DMS 273 (cell line): Measurements from ENCODE around the gene EIF4A3.
A peak's percentile ranks its signal among the peaks of the same experiment; 100 is the strongest.

Source experiments
- DNase-seq: peaks from one replicate; lab custom pipeline; 2025; ENCODE audit not compliant: unreplicated experiment; lab: John Stamatoyannopoulos, UW

EIF4A3 gene

DNA sequence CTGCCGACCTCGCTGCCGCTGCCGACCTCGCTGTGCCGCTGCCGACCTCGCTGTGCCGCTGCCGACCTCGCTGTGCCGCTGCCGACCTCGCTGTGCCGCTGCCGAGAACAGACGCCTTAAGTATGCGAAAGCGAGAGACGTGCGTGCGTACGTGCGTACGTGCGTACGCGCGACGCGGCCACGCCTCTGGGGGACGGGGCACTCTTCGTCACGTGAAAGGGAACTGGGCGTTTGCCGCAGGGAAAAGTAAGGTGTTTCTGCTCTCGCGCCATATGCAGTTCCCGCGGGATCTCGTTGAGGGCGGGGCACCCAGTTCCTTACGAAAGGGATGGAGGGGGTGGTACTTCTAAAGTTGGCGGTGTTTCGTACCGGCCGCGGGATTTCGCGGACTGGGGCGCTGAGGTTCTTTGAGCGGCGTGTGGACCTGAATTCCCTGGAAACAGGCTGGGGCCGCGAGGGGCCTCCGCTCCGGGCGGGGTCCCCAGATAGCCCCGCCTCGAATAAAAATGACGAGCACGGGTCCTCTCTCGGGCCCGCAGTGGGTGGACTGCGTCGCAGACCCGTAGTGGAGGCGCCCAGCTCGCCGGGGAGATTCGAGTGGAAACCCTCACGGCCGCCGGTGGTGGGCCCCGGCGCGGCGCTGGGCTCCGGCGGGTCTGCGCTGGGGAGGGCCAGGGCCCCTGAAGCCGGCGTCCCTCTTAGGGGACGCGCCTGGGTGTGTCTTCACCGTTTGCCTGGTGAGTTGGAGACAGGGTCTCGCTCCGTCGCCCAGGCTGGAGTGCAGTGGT is at the start of gene EIF4A3:
Gene EIF4A3 (minus strand): TSS at position 94 of the 788 bp plus-strand sequence. CDS start 167 bp downstream, outside the sequence.
- DNase-seq = peak; percentile 100

DNA sequence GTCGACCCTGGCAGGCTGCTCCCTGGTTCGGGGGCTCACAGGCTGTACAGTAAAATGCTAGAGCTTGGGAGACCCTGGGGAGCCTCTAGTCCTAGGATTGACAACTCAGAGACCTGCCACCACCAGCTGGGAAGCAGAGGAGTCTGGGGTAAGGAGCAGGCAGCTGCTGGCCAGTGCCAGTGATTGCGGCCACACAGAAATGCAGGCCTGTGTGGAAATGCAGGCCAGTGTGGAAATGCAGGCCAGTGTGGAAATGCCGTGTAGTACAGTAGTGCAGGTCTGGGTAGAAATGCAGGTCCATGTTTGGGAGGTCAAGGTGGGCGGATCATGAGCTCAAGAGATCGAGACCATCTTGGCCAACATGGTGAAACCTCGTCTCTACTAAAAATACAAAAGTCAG is 49.7 kb upstream of the EIF4A3 start:
- DNase-seq = no peak

DNA sequence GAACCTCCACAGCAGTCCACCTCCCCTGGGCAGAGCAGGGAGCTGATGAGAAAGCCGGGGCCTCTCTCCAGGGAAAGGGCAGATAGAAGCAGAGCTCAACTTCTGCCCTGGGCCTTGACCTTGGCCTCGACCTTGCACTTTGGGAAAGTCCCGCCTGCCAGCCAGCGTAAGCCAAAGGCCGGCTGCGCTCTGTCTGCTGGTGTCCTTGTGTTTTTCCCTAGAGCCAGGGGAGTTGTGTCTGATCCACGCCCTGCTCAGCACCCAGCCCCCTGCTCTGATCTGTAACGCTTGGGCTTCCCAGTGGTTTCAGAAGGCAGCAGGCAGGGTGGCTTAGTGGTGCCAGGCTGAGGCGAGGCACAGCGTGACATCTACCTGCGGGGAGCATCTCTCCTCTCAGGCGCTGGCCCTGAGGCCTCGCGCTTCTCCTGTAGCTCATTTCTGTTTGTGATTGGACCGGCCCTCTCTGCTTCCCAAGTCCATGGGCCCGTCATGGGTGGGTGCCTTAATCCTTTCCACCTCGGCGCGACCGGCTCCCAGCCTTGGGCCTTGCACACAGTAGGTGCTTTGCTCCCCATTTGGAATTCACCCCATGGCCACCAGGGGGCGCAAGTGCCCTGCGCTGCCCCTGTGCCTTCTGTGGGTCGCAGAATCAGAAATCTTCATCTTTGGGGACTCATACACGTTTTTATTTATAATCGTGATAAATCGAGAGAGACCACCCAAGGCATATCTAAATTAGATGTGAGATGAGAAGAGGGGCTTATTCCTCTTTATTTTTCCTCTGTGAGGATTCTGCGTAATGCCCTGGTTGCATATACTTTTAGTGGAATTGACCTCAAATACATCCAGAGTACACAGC is 49.0 kb upstream of the EIF4A3 start:
- peak; percentile 40 for DNase-seq

DNA sequence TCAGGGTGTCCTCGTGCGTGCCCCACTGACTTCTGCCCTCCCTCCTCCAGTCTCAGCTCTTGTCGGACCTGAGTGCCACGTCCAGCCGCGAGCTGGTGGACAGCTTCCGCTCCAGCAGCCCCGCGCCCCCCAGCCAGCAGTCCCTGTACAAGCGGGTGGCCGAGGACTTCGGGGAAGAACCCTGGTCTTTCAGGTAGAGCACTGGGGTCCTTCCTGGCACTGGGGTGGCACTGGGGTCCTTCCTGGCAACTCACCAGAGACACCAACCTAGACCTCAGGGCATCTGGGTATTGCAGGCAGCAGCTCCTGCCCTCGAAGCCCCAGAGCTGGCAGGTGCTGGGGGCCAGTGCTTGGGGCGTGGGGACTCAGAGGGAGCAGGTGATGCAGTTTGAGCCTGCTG is 48.2 kb upstream of the EIF4A3 start:
- no peak for DNase-seq

DNA sequence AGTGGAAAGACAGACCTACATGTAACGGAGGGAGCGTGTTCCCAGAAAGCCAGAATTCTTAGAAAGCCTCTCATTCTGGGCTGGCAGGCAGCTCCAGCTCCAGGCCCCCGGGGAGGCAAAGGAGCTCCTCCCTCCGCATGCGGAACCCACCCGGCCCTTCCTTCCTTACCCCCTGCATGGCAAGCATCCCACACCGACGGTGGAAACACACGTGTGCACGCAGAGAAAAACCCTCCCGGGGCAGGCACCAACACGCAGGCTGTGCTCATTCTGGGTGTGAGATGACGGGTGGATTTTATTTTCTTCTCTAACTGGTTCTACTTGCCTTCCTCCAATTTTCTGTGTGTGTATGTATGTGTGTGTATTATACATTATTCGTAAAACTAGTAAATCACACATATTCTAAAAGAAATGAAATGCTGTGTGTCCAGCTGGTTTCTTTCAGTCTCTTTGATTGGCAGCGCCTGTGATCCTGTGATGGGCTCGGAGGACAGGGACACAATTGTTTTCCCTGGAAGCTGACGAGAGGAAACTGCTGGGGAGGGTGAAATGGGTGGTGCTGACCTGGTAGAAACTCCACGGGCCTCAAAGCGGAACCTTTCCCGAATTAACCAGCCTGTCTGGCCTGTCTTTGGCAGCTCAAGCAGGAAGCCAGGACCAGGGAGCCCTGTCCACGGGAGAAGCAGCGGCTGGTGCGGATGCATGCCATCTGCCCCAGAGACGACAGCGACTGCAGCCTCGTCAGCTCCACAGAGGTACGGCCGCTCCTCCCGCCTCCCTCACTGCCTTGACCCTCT is 45.1 kb upstream of the EIF4A3 start:
- DNase-seq = no peak

DNA sequence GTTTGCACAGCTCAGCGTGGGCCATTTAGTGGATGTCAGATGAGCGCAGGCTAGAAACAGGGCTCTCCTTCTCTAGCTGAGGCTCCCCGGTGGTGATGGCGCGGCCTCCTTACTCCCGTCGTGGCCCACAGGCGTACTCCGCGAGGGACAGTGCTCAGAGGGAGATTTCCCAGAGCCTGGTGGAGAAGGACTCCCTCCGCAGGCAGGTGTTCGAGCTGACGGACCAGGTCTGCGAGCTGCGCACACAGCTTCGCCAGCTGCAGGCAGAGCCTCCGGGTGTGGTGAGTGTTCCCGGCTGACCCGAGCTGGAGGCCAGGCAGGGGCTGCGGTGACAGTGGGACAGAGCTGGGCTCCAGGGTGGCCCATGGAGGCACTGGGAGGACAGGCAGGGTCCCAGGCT is 44.3 kb upstream of the EIF4A3 start:
- DNase-seq = no peak

DNA sequence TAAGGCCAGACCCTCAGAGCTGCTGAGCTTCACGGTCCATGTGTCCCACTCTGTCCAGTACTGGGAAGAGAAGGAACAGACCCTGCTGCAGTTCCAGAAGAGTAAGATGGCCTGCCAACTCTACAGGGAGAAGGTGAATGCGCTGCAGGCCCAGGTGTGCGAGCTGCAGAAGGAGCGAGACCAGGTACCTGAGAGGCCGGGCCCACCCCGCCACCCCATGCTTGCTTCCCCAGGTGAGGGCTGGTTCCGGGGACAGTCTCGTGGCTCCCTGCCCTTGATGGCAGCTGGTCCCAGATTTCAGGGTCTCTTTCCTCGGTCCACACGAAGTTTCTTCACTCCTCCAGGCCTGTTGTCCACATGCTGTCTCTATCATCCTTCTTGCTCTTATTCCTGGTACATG is 43.8 kb upstream of the EIF4A3 start:
- DNase-seq = no peak

DNA sequence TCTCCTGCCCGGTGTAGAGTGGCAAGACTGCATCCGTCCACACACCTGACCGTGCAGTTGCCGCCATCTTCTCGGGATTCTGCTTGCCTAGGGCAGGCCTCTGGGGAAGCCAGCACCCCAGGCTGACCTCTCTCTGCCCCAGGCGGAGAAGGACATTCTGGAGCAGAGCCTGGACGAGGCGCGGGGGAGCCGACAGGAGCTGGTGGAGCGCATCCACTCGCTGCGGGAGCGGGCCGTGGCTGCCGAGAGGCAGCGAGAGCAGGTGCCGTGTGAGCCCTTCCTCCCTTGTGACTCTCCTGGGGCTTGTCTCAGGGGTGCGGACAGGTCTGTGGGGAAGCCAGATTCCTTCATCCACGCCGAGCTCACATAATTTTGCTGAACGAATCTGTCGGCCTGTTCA is 42.7 kb upstream of the EIF4A3 start:
- no peak for DNase-seq

DNA sequence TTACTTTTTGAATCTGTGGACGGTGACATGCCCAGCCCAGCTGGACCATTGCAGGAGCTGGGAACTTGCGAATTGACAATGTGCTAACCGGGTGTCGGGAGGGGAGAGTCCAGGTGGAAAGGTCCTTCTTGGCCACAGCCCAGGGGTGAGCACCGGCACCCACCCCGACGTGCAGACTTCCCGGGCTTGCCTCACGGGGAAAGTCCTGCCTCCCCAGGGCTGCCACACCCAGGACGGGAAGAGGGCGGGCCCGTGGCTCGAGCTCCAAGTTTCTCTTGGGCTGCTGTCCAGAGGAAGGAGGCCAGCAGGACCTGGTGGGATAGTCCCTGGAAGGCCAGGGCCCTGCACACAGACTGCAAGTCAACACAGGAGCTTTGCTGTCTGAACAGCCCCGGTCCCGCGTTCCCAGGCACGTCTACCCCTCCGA is 40.6 kb upstream of the EIF4A3 start:
- DNase-seq = no peak

DNA sequence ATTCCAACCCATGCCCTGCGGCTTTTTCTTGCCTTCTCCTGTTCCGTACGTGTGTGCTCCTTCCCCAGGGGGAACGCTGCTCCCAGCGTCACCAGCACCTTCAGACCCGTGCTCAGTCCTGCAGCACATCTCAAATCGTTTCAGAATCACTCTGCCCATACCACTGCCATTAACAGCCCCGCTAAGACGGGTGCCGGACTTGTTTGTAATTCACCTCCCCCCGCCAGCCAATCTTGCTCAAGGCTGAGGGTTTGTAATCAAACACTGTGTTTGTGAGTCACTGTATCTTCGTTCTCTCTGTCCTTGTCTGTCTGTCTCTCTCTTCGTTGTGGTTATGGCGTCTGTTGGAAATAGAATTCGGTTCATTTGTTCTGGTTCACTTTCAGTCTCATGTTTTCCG is 40.2 kb upstream of the EIF4A3 start:
- no peak for DNase-seq

DNA sequence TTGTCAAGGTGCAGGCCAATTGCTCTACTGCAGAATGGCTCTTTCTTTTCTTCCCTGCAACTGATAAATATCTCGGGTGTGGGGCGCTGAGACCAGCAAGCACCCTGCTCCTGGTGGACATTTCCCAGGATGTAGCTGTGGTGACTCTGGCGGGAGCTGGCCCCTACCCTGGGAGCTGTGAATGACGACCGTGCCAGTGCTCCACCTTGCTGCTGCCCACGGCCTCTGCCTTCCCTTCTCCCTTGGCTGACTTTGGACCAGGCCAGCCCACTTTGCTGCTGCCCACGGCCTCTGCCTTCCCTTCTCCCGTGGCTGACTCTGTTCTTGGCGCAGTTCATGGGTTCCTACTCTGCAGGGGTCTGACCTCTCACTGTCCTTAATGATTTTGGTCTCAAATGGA is 39.0 kb upstream of the EIF4A3 start:
- DNase-seq = no peak

DNA sequence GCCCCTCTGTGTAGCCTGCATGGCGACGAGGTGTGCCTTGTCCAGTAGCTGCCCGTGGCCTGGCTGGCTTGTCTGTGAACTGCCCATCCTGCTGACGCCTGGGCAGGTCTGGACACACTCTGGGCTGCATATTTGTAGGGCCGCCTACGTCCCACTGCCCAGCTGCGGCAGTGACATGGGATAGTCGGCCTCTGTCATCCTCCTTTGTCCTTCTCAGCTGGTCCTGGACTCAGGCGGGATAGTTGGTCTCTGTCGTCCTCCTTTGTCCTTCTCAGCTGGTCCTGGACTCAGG is 37.4 kb upstream of the EIF4A3 start:
- DNase-seq = no peak

DNA sequence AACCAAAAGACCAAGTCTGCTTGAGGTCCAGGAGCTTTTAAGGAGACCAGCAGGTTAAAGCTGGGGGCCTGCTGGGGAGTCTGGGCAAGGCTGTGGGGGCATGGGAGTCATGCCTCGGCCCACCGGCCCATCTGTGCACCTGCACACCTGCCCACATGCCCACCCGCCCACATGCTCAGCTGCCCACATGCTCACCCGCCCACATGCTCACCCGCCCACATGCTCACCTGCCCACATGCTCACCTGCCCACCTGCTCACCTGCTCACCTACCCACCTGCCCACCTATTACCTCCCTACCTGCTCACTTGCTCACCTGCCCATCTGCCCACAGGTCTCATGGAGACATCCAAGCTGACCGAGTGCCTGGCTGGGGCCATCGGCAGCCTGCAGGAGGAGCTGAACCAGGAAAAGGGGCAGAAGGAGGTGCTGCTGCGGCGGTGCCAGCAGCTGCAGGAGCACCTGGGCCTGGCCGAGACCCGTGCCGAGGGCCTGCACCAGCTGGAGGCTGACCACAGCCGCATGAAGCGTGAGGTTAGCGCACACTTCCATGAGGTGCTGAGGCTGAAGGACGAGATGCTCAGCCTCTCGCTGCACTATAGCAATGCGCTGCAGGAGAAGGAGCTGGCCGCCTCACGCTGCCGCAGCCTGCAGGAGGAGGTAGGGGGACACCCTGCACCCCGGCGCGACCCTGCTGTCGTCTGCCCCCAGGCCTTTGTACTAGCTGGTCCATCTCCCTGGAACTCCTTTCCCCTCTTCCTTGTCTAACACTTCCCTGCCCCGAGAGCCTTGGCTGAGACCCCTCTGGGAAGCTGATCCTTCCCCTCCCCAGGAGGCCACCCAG is 36.9 kb upstream of the EIF4A3 start:
- no peak for DNase-seq

DNA sequence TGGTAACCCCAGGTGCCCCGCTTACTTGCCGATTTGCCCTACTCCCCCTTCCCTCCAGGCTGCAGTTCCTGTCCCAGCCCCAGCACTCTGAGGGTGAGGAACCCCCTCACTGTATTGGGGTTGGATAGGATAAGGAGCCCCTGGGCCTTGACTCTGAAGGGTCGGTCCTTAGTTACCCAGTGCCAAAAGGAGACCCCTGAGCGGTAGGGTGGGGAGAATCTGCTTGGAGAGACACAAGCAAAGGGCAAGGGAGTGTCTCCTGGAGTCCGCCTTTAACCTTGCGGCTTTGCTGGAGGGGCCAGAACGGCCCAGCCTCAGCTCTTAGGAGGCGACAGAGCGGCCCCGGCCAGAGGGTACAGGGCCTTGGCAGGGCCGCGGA is 35.9 kb upstream of the EIF4A3 start:
- DNase-seq = no peak

DNA sequence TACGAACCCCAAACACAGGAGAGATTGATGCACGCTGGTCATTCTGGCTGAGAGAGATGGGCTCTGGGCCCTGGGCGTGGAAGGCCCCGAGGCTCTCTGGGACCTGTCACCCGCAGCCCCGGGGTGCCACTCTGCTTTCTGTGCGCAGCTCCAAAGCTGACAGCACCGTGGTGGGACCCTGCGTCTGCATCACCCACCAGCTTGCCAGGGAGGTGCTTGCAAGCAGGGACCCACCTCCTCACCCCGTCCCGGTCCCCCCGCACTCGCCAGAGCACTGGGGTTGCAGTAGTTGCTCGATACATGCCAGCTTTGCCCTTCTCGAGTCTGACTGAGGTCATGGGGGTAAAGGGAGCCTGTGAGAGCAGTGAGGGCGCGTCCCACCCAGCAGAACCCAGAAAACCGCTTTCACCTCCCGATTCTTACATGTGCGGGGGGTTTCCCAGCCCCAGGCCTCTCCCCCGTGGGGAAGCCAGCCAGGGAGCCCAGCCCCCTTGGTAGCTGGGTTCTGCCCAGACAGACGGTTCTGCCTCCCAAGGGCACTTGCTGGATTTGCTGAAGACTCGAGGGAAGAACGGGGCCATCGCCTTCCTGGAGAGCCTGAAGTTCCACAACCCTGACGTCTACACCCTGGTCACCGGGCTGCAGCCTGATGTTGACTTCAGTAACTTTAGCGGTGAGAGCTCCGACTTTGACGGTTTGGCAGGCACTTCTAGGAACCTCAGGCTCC is 35.4 kb upstream of the EIF4A3 start:
- DNase-seq = no peak

DNA sequence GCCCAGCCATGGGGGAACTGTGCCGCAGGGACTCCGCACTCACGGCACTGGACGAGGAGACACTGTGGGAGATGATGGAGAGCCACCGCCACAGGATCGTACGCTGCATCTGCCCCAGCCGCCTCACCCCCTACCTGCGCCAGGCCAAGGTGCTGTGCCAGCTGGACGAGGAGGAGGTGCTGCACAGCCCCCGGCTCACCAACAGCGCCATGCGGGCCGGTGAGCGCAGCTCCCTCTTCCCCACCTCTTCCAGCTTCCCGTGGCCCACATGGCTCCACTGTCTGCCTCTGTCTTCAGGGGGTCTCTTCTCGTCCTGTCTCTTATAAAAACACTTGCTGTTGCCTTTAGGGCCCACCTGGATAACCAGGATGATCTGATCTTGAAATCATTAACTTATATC is 34.5 kb upstream of the EIF4A3 start:
- no peak for DNase-seq

DNA sequence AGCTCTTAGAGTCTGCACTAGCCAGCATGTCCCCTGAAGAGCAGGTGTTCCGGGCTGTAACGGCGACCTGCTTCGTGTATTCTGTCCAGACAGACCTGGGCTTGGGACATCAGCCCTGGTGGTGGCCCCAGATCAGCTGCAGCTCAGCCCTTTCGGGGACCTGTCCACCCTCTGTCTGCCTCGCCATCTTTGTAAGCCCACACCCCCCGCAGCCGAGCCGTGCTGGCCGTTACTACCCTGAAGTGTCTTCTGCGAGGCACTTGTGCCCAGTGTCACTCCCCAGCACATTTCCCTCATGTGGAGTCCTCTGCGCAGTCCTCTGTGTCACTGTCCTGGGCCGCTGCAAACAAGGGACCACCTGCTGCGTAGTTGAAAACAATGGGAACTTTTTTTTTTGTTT is 33.3 kb upstream of the EIF4A3 start:
- DNase-seq = no peak

DNA sequence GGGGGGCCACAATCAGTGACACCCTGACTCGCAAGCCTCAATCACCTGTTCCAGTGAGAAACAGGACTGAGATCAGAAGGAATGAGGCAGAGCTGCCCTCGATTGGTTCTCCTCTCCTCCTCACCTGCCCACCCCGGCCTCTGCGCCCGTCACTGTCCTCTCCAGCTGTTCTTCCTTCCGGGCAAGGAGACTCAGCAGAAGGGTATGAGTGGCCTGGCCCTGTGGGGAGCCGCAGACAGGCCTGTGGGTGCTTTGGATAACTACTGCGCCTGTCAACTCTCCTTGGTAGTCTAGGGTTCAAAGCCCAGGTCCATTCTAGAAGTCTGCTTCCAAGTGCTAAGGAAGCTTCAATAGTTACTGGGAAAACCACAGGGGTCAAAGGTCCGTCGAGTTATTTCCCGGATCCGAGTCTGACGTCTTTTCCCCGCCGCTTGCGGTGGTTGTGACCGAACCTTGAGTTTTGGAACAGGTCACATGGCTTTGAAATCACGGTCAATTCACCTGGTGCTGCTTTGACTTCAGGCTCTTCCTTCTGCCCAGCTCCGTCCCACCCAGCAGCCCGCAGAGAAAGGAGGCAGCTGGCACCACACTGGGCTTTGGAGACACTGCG is 31.2 kb upstream of the EIF4A3 start:
- no peak for DNase-seq

DNA sequence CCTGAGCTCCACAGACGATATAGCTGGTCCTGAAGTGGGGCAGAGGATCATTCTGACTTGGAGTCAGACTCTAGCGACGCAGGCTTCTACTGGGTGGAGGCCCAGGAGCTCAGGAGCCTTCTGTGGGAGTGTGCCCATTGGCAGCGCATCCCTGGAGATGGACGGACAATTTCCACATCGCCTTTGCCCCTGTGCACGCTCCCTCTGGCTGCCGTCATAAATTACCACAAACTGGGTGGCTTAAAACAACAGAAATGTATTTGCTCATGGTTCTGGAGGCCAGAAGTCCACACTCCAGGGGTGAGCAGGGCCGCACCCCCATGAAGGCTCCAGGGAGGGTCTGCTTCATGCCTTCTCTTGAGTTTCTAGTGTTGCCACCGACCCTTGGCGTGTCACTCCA is 29.8 kb upstream of the EIF4A3 start:
- no peak for DNase-seq

DNA sequence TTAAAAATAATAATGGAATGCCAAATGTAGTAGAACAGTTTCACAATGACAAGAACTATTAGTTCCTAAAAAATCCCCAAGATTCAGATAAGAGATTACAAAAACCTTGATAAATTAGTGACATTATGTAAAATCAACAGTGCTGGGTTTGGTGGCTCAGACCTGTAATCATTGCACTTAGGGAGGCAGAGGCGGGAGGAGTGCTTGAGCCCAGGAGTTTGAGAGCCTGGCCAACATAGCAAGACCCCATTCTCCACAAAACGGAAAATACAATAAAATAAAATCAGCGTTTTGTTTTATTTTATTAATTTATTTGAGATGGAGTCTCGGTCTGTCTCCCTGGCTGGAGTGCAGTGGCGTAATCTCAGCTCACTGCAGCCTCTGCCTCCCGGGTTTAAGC is 27.0 kb upstream of the EIF4A3 start:
- DNase-seq = no peak
